Measurements from ENCODE around the gene FLRT3.
A peak's percentile ranks its signal among the peaks of the same experiment; 100 is the strongest.

Gene FLRT3

DNA sequence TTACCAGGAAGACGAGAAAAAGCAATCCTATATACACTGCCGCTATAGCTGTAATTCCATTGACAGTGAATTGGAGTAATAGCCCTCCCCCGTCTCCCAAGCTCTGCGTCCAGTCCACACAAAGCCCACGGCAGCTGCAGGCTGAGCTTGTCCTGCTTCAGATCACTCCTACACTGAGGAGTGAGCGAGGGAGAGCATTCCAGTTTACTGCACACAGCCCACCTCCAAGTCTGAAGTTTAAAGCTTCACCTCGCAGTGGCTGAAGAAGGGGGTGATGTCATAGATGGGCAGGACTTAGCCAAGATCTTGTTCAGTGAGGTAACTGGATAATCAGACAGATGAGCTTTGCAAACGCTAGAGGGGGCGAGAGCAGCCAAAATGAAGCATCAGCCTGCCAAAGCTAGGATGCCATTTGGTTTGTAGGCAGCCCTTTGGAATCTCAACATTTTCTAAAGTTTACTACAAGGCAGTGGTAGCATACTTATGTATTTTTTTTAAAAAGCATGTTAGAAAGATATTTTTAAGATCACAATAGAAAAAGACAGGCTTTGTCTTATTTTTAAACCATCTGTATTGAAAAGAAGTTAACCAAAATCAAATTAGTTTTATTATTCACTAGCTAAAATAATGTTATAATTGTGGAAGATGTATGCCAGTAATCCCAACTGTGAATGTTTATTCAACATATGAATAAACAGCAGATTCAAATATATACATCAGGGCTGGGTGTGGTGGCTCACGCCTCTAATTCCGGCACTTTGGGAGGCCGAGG, at the start of gene FLRT3:
TSS of gene FLRT3 (minus strand) at position 213 of the 772 bp plus-strand sequence. CDS start 10,106 bp downstream, outside the sequence.
- peak; percentile 72 for DNase-seq

DNA sequence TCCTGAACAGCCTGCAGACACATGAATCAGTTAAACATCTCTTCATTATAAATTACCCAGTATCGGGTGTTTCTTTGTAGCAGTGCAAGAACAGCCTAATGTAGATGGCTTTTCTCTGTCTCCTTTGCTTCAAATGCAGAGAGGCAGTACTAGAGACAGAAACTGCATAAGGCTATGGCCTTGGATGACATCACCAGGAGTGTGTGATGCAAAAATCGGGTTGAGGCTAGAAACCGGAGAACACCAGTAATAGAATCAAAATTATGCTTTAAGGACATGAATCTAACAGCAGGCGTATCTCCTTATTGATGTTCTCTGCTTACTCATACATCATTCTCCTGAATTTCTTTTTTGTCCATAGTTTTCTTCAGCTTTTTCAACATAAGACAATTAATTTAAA, 49.3 kb upstream of the FLRT3 start:
- DNase-seq: no peak

DNA sequence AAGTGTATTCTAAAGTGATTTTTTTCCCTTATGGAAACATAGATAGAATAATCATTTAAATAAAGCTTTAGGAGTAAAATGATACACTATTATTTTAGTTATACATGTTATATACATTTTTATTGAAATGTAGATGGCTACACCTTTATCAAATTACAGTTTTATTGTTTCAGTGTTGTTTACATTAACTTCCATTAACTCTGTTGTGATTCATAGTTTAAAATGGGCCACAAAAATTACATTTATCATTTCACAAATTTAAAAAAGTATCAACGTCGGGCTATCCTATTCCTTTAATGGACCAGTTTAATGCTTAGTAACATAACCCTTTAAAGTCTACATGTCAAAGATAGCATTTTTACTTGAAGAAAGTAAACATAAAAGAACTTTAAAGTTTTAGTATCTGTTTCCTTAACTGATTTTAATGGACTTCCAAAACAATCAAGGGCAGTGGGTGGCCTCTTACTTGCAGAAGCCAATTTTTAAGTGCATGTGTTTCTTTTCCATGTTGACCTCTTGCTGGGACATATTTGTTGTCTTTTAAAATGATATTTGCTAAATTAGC, 47.8 kb upstream of the FLRT3 start:
- DNase-seq: no peak

DNA sequence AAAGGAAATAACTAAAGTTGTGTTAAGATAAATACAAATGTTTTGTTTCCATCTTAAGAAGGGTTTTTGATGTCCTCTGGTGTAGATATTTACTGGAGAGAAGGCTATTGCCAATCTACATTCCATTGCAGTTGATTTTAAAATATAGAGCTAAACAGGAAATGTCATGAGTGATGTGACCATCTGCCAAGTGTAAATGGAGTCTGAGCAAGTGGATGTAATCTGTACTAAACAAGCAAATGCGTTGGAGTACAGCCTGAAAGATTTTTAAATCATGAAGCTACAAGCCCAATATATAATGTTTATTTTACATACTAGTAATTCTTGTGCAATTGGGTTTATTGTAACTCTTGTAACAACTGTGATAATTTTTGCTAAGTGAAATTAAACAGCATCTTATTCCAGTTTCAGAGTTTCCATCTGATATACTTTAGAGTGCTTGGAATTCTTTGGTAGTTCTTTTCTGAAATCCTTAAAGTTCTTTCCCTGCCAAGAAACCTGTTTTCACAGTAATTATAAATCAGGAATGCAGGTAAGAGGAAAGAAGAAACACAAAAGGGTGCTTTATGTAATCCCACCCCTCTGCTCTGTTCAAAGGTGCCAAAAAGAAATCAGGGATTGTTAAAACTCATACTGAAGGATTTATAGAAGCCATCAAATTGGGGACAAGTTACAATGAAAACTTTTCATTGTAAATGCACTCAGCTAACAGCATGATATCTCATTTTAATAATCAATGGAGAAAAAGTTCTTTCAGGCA, 47.2 kb upstream of the FLRT3 start:
- DNase-seq: no peak

DNA sequence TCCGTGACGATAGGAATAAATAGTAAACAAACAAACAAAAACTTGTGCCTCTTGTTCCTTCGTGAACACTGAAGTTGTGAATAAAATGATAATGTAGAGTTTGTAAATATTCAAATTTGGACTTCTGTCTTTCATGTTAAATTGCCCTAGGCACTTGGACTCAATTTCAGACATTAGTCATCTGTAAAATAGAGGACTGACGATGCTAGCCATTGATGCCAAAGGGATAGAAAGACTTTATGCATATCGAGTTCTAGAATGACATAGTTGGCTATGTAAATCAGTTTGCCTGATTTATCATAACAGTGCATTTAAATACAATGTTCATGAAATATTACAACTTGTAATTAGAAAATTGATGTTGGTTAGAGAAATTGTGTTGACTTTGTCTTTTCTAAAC, 45.9 kb upstream of the FLRT3 start:
- DNase-seq: no peak

DNA sequence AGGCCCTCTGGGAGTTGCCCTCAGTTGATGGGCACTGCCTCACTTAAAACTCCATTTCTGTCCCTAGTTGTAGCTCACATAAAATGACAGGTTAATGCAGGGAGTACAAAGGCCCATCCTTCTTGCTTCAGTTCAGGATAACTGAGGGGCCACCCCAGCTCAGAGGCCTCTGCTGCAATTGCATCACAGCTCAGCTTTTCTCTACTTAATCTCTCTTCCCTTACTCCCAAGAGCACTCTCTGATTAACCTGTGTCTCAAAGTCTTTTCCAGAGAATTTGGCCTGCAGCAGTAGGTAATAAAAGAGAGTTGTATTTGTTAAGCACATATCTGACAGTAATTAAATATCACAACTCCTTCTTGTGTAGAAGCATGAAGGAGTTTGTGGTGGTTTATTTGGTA, 40.9 kb upstream of the FLRT3 start:
- no peak for DNase-seq

DNA sequence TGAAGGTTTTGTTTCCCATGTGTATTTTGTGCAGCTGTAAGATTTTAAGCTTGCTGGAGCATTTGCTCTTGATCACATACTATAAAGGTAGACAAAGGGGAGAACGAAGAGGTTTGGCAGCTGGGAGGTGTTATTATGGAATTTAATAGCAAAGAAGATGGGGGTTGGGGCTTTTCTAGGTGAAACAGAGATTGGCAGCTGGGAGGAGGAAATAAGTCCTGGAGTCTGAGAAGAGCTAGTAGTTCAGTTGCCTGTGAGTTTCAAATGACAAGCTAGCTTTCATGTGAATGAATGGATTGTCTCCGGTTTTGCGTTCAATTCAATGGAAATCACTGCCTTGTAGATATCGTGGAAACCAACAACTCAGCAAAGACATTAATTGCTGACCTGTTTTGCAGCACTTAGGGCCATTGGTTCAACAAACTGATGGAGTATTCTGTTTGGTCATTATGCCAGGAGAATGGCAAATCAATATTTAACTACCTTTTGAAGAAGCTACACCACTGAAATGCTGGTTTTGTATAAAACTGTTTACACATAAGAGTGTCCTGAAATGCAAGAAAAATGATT, 38.1 kb upstream of the FLRT3 start:
- DNase-seq: peak; percentile 58

DNA sequence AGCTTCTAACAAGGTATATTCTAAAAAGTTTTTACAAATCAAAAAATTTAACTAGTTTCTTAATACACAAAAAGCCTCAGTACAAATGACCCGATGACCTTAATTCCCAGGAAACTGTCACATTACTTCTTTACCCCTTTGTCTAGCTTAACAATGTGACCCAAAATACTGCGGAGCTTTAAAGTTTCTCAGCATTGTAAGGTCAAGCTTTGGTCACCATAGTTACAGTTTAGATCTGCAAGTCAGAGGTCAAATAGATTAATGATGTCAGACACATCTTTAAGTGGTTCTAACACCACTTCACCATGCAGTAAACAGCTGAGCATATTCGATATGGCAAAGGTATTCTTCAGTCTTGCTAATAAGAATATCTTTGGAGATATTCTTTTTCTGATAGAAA, 36.8 kb upstream of the FLRT3 start:
- DNase-seq: no peak

DNA sequence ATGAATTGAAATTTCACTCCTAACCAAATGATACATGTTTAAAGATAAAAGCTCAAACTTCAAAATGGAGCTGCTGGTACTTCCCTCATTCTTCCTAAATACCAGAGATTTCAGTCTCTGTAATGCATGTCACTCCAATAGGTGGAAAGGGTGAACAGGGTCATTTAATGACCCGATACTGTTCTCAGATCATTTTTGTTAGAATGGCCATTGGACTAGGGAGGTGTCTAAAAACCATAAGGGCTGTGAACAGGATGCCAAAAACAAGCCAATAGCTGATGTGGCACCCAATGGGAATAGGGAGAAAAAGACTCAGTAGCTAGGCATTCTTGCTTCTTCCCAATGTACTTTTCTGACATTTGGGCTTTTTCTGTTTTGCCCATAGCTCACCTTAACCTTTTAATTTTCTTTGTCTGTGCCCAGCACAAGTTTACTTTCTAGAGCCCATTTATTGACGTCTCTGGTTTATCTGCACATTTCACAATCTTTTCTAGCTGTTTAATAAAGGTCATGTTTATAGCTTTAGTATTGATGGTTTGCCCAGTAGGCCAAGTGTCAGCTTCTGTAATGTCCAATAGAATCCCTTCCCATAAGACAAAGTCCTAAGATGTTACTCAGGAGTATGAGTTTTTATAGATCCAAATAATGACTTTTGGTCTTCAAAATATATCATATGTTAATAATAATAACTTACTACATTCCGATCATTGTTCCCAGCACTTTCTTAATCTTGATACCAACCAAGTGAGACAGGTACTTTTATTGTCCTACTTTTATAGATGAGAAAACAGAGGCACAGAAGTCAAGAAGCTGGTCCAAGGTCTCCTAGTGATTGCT, 24.3 kb upstream of the FLRT3 start:
- DNase-seq: no peak

DNA sequence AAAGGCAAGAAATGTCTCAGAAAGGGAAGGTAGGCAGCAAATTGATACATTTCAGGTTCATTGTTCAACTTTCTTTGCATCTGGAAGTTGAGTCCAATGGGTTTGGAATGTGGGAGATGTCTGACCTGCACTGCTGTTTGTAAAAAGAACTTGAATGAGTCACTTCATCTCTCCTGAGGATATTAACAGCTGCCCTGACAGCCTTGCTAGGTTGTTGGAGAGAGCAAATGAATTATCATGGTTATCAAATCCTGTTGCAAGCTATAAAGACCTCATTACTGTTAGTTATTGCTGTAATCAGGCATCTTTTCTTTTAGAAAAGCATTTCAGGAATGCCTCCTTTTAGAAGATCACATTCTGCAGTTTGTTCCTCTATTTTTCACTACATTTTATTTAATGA, 23.0 kb upstream of the FLRT3 start:
- DNase-seq: no peak

DNA sequence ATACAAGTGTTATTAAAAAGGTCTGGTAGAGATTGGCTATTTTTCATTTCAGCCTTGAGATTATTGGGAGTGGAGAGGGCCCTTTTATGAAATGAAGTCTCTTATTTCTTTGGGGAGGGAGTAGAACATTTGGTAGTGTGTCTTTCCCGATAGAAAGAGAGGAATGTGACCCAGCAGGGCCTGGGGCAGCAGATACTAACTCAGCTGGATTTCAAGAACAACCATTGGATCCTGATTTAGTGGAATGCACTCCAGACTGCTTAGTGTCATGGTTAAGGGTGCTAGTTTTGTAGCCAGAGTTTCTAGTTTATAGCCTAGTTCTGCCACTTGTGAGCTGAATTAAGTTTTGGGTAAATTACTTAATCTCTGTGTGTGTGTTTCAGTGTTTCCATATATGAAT, 18.4 kb upstream of the FLRT3 start:
- no peak for DNase-seq

DNA sequence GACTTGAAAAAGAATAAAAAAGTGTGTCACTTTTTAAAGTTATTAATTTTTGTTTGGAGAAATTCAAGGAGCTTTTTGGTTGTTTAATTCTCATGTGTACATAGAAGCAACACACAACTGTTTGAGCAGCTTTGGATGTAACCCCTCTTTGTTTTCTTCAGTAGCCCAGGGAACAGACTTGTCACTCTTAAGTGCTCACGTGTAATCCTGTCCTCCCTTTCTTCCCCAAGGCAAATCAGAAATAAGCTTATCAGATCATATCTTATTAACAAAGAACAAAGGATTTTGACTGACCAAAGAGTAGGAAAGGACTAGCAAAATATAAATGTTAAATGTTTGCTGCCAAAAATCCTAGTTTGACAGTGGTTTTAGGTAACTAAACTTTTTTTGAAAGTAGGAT, 7.3 kb upstream of the FLRT3 start:
- DNase-seq: no peak

DNA sequence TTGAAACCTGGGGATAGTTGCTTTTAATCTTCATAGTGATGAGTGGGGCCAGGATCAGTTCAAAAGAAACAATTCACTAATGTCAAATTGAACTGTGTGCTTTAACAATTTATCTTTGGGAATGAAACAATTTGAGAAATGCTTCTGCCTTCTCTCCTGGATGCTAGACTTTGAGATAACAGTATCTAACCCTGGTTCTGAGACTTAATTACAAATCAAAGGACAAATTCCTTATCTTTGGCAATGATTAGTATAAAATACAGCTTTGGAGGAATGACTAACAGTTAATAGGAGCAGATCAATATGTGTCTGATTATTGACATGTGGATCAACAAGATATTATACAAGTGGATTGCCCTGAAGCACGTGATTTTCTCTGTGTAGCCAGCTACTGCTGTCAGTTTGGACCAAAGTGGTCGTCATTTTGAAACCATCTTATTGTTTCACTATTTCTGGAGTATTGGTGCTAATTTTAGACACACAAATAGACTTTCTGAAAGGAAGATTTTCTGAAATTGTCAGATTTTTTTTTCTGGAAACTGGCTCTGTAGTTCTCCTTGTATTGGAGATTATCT, 6.2 kb upstream of the FLRT3 start:
- no peak for DNase-seq

DNA sequence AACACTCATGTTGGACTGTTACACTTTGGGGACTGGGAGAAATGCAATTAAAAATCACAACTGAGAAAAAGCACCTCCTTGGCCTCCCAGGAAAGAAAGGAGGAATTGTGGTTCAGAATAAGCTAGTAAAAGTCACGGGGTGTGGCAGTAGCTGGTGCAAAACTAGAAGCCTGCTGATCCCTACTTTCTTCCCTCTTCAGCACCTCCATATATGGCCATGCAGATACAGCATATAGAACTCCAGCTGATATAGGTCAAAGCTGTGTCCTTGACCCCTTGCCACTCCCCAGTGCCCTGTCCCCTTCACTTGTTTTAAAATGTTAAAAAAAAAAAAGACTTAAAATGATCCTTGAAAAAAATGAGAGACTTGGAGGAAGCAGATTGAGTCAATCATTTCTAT, 5.5 kb upstream of the FLRT3 start:
- no peak for DNase-seq

DNA sequence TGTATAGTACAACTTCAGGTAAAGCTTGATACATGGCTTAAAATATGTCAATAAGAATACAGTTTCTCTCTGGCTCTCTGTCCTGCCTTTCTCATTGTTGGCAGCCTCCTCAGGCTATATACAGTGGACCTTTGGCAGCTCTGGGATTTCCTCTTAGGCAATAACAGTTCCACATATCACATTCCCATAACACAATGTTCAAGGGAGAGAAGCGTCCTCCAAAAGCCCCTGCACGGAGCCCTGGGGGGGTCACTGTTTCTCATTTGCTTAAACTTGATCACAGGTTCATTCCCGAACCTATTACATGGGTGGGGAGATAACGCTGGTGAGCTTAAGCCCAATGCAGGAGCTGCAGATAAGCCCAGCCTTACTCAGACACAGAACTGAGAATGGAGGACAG, 4.4 kb upstream of the FLRT3 start:
- no peak for DNase-seq

DNA sequence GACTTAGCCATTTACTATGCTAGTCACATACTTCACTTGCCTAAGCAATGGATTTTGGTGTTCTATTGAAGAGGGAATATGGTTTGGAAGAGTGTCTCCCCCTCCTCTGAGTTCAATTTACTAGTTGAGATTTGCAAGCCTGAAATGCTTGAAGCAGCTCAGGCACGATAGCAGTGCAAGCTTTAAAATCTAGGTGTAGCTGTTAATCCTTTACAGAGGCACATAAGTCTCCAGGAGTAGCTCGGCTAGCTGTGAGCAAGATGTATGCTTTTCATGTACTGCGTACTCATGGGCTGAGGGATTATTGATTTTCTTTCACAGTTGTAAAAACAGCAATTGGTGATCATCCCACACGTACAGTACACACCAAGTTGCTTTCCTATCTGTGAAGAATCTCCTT, 726 bp downstream of the FLRT3 start:
- no peak for DNase-seq

DNA sequence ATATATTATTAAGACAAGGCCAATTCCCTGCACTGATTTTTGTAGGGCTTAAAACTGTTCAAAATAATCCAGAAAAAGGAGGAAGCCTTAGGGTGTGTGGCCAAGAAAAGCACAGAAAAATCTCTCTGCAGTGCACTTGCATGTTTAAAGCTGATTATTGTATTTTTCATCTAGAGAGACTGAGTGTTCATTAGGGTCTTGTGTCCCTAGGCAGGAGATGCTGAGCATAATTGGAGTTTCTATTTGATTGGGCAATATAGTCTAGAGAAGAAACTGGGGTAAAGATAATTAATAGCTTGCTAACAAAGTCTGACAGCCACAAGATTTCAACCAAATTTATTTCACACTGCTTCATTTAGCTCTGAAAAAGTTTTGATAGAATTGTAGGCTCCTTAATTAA, 2.4 kb downstream of the FLRT3 start:
- DNase-seq: no peak

DNA sequence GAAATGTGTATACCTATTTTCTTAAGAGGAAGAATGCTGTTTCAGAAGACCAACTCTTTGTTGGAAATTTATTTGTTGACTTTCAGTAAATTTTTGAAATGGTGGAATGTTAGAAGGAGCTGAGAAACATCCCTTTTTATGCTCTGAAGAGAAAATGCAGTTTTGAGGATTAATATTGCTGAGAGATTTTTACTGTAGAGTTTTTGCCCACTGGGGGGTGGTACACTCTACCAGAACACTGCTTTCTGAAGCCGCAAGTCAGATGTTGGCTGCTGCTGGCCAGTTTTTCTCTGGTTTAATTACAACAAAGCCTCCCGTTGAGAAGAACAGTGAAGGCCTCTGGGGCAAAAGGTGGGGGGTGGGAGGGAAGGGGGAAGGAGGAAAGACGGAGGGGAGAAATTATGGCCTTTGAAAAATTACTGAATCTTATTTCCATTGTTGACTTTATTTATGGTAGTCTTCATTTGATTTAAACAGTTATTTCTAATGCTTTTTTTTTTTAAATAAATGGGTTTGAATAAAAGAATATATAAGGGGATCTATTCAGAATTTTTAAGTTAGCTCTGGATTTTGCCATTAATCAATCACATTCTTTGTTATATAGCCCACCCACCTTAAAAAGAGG, 3.0 kb downstream of the FLRT3 start:
- no peak for DNase-seq

DNA sequence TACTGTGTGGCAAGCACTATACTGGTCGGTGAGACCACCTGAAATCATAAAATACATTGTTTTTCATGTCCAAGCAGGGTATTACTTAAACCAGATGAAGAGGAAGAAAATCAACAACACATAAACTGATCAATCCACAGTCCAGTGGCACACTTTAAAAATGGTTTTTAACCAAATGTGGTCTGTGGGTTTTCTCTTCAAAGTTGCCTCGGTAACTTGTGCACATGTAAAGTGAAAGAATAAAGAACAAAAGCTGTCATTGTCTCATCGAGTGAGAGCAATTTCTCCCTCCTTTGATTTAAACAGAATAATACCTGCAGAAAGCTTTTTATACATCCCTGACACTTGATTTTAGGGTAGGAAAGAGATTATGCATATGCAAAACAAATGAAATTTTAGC, 3.7 kb downstream of the FLRT3 start:
- no peak for DNase-seq

DNA sequence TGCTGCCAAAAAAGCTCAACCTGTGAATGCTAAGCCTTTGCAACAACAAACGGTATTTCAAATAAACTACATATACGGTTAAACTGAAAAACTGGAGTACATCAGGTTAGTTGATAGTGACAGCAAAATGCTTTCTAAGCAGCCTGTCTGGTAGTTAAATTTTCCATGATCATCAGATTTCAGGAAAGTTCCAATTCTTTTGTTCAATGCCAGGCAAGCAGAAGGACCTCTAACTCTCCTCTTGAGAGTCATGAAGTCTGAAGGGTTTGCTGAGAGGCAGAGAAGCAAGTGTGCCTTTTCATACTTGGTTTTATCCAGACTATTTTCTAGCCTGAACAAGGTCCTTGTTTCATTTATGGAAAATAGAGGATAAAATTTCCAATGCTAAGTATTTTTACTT, 4.5 kb downstream of the FLRT3 start:
- DNase-seq: no peak

DNA sequence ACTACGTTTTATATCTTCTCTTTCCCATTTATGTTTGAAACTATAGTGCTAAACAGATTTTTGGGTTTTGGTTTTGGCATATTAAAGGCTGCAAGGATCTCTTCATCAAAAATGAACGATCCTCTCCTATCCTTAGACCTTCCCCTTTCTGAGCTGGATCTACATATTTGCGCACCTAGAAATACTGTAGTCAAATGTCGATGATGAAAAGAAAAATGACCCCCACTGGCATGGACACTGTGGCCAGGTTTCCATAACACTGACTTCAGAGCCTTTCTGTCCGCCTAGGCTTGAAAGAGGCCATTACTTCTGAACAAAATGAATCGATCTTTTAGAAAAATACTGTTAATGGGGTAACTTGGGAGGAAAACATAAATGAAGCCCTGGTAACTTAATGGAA, 5.8 kb downstream of the FLRT3 start:
- no peak for DNase-seq

DNA sequence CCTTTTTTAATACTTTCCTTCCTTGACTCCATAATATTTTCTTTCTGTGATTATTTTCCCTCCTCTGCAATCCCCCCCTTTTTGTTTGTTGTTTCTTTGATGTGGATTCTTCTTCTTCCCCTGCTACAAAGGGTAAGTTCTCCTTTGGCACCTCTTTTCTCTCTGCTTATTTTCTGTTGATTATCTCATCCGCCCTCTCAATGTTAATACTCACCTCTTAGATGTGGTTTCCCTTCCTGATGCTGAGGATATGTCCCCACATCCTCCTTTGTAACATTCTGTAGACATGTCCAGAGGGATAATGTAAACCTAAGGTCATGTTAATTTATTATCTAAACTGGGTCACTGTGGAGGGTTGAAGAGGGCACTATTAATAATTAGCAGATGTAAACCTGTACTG, 17.7 kb downstream of the FLRT3 start:
- no peak for DNase-seq

All from NCI-H774 (cell line).